HG02763 (cell line): ENCODE data around the gene OR52B4.
"Not testable (repeated sequence)": the region's sequence is repeated elsewhere in the genome, so short reads cannot be mapped to it uniquely, and the experiment has no call there.

Experiments used
- ATAC-seq: cut with Tn5 transposase; IDR thresholded peaks from one replicate; pipeline ENCODE4 v1.9.1; 2021; ENCODE audit warnings: mild to moderate bottlenecking, moderate library complexity; ENCODE audit not compliant: unreplicated experiment

The OR52B4 gene

DNA sequence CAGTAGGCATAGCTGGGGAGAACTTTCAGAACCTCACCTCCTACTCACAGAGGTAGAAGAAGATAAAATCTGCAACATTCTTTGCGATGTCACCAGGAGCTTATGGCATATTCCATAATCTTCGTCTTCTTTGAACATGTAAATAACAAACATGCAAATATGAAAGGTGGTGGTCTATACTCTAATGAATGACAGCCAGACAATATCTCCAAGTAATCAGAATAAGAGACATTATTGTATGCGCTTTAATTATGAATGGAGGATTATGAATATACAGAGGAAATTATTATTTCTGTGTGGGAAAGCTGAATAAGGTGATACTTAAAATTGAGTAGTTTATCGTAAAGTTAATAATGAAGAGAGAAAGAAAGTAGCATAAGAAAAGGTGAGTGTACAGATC is at the start of gene OR52B4:
Gene OR52B4, minus strand, starts transcription at position 101 of the 400 bp plus-strand sequence. Its CDS starts 91 bp downstream, at position 10.
- ATAC-seq, result no peak

DNA sequence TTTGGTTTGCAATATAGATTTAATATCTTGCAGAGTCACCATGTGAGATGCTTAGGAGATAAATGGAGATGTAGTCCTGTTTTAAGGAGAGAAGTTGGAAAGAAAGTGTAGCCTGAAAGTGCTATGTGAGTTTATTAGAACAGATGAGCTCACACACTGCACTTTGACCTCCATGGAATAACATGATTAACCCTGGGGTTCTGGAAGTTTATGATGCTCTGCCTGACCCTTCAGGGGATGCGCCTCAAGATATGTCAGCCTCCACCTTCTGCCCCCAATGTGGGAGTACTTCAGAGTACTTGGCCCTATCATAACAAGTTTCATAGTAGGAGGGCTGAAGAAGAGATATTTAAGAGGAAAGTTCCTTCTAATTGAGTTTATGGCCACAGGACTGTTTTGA is 48.6 kb upstream of the OR52B4 start:
- ATAC-seq, result no peak

DNA sequence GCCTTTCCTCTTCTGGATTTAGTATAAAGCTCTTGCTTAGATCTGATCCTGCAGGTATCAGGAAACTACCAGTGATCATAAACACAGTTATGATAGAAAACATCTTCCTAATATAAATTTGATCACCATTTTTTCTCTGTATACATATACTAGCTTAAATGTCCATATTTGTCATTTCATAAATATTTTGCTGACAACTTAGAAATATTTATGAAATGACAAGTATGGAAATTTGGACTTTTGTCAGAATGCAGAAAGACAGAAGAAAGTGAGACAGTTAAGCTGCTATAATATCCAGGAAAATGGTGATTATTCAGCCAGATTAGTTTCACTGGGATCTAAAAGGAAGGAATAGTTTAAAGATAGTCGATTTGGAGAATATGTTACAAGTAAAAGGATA is 48.1 kb upstream of the OR52B4 start:
- no peak for ATAC-seq

DNA sequence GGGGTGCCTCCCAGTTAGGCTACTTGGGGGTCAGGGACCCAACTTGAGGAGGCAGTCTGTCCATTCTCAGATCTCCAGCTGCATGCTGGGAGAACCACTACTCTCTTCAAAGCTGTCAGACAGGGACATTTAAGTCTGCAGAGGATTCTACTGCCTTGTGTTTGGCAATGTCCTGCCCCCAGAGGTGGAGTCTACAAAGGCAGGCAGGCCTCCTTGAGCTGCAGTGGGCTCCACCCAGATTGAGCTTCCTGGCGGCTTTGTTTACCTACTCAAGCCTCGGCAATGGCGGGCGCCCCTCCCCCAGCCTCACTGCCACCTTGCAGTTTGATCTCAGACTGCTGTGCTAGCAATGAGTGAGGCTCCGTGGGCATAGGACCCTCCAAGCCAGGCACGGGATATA is 38.0 kb upstream of the OR52B4 start:
- ATAC-seq, result not testable (repeated sequence)

DNA sequence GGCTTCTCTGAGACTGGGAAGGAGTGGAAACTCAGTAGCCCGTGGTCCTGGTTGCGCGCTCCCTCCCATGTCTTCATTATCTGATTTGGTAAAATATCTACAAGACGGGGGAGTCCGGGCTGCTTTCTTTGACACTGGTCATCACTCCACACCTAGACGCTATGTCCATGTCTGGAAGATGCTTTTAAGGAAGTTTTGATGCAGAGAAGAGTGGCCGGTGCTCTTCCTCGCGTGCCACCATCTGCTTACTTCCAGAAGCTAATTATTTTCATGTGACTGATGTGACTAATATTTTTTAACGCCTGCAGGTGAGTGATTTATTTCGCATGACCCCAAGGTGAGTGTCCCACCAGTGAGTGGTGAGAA is 25.7 kb upstream of the OR52B4 start:
- ATAC-seq, result no peak

DNA sequence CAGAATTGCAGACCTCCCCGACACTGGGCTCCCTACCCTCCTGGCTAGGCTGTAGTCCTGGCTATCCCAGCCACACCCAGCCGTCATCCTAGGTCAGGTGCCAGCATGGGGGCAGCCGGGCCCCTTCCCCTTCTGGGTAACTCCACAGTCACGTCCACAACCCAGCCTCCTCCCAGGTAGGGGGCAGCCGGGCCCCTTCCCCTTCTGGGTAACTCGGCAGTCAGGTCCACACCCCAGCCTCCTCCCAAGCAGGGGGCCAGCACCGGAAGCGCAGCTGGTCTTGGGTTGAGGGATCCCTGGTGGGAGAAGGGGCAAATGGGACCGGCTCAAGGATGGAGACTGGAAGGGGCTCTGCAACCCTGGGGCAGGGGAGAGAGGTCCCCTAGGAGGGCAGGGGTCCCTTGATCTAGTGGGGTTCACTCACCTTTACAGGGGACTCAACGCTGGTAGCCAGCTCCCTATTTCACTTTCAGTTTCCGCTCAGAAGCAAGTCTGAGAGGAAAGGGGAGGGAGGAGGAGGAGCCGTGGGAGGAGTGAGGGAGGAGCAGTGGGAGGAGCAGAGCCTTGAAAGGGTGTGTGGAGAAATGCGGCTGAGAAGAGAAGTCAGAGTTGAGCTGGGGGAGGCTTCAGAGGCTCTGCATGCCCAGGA is 25.1 kb upstream of the OR52B4 start, which contains the start of gene TRIM21:
Gene TRIM21, minus strand, starts transcription at position 494 of the 649 bp plus-strand sequence. CDS start 3,293 bp downstream, outside the sequence.
- peak; percentile 99 for ATAC-seq

DNA sequence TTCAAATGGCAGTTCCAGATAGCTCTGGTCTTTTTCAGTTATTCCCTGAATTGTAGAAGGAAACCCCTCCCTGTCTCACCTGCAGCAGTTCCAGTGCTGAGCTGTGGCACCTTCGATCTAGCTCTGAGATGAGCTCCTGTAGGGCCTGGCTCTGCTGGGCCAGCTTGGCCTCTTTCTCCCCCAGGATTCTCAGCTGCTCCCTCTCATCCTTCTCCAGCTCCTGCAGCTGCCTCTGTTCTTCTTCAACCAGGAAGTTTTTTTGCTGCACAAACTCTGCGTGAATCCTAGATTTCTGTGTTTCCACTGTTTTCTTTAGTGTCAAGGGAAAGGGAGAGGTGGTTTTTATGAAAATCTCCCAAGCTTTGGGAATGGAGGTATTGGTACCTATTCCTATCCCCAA is 20.0 kb upstream of the OR52B4 start:
- no peak for ATAC-seq

DNA sequence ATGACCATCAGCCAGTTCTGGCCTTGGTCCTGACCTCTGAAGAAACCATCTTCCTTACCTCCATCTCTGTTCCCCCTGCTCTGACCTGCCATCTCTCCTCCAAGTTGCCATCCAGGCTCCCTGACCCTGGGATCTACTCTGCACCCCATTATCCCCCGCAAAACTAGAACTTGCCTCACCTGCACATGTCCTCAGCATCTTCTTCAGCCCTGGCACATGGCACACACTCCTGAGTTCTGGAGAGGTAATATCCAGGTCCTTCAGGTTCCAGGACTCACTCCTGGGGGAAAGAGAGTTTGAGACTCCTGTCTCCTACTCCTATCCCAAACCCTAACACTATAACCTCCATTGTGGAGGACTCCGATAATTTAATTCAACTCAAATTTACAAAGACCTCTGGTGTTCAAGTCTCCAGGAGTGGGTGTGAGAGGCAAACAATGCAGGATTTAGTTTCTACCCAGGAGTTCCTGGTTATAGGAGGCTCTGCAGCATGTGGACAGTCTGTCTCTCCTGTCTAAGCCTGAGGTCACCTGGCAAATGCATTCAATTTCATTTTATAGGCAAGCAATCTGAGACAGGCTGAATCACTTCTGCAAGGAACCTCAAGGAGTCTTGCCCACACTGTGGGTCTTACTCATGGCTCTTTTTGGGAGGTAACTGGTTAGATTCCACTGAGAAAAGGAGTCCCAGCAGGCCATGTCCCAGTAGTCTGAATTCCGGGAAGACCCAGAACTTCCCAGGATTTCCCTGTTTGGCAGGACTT is 18.0 kb upstream of the OR52B4 start:
- no peak for ATAC-seq

DNA sequence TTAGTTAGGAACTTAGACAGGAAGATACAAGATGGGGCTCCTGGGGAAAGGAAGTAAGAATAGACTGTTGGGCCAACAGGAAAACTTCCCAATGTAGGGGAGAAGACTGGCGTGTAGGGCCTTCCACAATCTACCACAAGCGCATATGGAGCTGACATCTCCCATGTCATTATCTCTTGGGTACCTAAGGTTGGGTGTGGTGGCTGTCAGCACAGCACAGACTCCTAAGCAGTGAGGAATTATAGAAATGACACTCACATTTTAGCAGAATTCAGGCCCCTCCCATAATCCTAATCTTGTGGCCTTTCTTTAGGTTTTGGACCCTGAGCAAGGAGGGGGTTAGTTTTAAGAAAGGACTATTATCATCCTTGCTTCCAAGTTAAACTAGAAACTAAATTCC is 13.7 kb upstream of the OR52B4 start:
- ATAC-seq, result no peak

DNA sequence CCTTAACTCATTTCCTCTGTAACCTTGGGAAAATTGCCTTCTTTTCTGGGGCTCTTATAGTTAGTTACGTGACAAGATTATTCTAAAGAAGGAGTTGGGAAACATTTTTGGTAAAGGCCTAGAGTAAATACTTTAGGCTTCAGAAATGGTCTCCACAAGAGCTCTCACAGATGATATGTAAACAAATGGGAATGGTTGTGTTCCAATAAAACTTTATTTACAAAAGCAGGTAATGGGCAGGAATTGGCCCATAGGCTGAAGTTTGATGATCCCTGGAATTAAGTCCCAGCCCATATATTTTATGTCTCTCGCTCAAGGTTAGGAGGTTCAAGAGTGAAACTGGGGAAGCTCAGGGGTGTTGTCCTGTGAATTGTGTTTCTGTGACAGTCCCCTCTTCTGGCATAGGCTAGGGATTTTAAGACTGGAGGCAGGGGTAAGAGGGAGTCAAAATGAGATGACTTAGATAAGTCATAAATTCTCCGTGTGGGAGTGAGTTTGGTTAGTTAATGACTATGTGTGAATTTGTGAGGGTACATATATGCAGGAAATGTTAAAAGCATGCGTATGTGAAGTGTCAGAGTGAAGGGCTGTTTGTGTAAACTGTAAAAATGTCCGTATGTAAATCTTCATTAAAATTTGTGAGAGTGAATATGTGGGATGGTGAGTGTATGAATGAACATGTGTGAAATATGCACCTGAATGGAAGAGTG is 7.4 kb upstream of the OR52B4 start:
- no peak for ATAC-seq

DNA sequence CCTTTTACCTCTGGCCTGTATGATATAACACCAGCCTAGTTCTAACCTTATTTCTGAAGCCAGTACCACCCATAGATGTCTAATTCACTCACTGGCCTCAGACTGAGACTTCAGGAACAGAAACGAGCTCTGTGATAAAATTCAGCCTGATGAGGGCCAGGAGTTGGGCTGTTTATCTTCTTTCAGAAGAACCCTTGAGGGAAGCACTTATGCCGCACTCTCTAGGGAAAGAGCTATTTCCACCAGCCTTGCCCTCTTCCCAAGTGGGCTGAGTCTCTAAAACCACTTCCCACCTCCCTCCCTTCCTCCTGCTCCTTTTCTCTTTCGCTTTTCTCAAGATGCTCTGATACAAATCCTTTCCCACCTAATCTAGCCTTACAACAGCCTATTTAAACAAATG is 2.0 kb upstream of the OR52B4 start:
- ATAC-seq, result no peak

DNA sequence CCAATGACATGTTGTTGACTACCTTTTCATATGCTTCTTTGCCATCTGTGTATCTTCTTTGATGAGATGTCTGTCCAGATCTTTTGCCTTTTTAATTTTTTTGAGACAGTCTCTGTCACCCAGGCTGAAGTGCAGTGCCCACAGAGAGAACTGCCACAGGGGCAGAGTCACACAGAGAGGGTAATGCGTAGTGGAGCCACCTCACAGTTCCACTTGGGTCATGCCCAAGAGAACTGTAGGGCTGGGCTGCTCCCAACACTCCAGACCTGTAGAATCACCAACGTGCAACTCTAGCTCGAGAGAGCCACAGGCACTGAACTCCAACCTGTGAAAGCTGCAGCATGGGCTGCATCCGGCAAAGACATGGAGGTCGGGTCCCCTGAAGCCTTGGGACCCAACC is 20.0 kb downstream of the OR52B4 start:
- not testable (repeated sequence) for ATAC-seq

DNA sequence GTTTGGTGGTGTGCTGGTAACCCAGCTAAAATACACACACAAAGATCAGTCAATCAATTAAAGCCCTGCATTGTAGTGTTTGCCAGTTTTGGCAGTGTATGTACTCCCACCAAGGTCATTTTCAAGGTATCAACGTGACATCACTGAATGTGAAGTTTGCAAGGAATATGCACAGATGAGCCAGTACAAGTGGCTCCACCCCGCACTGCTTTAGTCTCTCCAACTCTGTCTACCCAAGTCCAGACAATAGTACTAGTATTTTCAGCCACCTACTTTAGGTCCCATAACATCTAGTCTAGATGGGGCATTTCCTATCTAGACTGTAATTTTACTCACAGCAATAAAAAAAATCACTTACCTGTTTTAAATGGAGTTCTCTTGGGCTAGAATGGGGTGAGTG is 22.8 kb downstream of the OR52B4 start:
- not testable (repeated sequence) for ATAC-seq

DNA sequence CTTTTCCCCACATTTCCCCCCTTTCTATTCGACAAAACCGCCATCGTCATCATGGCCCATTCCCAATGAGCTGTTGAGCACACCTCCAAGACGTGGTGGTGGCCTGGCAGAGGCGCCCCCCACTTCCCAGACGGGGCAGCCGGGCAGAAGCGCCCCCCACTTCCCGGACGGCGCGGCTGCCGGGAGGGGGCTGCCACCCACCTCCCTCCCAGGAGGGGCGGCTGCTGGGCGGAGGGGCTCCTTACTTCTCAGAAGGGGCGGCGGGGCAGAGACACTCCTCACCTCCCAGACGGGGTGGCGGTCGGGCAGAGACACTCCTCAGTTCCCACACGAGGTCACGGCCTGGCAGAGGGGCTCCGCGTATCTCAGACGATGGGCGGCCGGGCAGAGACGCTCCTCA is 33.8 kb downstream of the OR52B4 start:
- ATAC-seq, result not testable (repeated sequence)
